Measurements from ENCODE around the gene SOX1.

- TF ChIP-seq CTCF (IDR thresholded peaks at IDR 0.05) (no peak), POLR2A (IDR thresholded peaks at IDR 0.05) (no peak)
Measured at GRCh38 chr13:112078216-112078615, 11.3 kb downstream of the SOX1 start.
